Measurements from ENCODE around the gene CYP11A1.

Gene CYP11A1

DNA sequence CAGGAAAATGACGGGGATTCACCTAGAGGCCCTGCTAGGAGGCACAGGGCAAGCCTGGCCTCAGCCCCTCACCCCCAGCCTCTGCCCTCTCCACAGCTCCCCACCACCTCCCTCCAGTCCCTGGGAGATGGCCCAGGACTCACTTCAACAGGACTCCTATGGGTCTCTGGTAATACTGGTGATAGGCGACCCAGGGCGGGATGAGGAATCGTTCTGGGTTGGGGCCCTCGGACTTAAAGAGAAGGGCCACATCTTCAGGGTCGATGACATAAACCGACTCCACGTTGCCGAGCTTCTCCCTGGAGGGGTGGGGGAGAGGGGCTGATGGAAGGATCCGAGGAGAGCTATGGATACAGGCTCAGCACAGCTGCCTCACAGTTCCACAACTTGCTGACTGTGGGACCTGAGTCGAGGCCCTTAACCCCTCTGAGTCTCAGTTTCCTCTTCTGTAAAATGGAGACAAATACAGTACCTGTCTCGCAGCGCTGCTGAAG, 19.6 kb downstream of the CYP11A1 start:
- DNase-seq (ENCODE audit: low read depth) = no peak

DNA sequence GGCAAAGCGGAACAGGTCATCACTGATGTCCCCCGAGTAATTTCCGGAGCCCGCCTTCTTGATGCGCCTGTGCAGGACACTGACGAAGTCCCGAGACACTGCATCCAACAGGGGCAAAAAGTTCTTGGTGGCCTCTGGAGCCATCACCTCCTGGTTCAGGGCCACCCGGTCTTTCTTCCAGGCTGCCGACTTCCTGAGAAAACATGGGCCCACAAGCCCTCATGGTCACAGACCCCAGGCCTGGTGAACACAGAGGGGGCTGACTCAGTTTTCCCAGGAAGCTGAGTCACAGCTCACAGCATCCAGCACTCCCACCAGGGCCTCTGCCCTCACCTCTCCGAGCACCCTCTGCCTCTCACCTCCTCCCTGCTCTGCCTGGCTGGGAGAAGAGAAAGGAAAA, 22.4 kb downstream of the CYP11A1 start:
- no peak for DNase-seq (ENCODE audit: low read depth)

DNA sequence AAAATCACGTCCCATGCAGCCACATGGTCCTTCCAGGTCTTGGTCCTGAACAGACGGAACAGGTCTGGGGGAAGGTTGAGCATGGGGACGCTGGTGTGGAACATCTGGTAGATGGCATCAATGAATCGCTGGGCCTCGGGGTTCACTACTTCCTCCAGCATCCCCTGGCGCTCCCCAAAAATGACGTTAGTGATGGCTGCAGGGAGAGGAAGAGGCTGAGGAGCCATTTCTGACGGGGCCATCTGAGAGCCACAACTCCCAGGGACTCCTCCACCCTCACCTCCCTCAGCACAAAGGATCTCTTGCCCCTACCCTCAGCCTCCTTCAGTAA, 23.7 kb downstream of the CYP11A1 start:
- no peak for DNase-seq (ENCODE audit: low read depth)

DNA sequence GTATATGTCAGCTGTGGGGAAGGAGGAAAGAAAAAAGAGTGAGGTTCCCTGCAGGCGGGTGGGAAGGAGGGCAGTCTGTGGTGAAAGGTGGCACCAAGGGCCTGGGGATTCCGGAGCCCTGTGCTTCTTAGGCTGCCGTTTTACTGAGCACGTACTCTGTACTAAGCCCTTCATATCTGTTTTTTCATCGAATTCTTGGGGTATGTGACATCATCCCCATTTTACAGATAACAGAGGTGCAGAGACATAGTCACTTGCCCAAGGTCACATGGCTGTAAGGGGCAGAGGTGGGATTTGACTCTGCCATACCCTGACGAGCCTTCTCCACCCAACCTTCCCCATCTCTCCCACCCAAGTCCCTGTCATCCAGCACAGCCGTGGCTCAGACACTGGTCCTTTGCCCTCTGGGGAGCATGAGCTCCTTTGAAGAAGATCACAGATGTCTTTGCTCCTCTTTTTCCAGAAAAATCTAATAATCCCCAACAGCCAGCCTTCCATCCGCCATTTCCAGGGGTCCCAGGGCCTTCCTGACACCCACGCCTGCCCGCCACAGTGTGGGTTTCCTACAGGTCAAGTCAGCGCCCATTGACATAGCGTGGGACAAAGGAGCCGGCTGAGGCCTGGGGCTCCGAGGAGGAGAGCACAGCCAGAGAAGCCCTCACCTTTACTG, 24.2 kb downstream of the CYP11A1 start:
- DNase-seq (ENCODE audit: low read depth) = no peak

DNA sequence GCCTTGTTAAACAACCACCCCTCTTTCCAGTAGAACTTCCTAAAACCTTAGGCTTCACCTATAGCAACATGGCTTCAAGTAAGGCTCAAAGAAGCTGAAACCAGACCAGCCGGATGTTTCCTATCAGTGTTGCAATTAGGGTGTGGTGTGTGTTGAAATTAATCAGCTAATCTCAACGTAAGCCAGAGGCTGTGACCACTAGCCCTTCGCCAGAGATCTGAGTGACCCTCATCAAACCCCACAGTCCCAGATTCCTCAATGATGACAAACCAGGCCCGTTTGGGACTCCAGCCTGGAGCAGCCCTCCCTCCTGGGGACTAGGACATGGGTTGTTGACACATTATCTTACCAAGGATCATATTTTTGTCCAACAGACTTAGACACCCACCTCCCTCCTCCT, 27.3 kb downstream of the CYP11A1 start:
- DNase-seq (ENCODE audit: low read depth) = no peak

DNA sequence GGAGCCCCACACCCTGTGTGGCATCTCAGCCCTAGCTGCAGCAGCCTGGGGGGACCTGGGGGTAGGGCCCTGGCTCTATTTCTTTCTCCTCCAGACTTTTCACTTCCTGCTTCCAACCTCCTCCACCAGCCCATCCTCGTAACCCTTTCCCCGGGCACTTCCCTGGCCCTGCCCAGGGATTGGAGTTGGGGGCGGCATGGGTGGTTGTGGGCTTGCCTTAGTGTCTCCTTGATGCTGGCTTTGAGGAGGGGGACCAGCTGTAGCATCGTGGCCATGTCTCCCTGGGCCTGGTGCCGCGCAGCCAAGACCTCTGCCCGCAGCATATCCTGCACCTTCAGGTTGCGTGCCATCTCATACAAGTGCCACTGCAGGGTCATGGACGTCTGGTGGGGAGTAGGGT, 28.1 kb downstream of the CYP11A1 start:
- no peak for DNase-seq (ENCODE audit: low read depth)

DNA sequence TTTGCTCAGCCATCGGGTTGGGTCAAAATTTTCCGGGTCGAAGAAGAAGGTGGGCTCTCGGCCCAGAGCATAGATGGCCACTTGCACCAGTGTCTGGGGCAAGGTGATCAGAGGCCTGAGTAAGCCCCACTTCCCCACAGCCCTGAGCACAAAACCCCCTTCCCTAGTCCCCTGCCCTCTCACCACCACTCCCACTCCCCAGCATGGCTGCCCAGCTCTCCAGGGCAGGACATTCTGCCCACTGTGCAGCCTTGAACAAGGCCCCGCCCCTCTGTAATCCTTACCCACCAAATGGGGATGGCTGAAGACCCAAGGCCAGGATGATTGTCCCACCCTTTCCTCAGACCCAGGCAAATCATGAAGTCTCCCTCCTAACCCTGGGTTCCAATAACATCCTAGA, 28.8 kb downstream of the CYP11A1 start:
- DNase-seq (ENCODE audit: low read depth) = no peak

DNA sequence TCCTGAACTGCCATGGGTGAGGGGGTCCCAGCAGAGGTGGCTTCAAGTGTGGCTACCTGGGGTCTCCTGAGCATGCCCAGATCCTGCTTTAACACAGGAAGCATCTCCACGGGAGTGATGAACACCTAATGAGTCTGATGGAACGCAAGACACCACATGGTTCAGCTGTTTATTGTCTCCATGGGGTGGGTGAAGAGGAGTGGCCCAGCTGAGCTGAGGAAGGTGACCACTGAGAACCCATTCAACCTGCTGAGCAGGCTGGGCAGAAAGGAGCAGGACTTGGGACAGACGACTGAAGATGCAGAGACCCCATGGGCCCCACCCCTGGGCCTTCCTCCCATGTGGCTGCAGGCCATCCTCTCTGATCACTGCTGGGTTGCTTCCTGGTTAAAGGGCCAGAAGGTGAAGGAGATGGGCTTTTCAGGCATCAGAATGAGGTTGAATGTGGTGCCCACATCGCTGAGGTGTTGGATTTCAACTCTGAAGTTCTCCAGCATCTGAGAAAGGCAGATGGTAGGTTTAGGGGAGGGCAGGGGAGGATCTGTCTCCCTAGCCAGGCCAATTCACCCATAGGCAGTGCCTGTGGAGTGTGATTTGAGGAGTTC, 29.7 kb downstream of the CYP11A1 start:
- DNase-seq (ENCODE audit: low read depth) = no peak

DNA sequence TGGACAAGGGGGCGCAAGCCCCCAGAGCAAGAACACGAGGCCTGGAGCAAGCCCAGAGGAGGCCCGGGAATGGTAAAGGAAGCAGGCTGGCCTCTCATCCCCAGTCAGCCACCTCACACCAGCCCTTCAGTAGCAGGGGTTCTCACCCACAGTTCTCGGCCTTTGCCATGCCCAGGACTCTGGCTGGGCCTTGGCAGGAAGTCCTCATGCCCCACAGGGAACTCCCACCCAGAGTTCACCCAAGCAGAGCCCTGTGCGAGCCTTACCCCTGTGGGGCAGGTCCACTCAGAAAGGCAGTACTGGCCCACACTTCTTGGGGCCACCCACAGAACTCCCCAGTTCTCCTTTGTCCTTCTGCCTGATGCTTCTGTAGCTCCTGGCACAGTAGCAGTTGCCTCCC, 30.3 kb downstream of the CYP11A1 start:
- no peak for DNase-seq (ENCODE audit: low read depth)

DNA sequence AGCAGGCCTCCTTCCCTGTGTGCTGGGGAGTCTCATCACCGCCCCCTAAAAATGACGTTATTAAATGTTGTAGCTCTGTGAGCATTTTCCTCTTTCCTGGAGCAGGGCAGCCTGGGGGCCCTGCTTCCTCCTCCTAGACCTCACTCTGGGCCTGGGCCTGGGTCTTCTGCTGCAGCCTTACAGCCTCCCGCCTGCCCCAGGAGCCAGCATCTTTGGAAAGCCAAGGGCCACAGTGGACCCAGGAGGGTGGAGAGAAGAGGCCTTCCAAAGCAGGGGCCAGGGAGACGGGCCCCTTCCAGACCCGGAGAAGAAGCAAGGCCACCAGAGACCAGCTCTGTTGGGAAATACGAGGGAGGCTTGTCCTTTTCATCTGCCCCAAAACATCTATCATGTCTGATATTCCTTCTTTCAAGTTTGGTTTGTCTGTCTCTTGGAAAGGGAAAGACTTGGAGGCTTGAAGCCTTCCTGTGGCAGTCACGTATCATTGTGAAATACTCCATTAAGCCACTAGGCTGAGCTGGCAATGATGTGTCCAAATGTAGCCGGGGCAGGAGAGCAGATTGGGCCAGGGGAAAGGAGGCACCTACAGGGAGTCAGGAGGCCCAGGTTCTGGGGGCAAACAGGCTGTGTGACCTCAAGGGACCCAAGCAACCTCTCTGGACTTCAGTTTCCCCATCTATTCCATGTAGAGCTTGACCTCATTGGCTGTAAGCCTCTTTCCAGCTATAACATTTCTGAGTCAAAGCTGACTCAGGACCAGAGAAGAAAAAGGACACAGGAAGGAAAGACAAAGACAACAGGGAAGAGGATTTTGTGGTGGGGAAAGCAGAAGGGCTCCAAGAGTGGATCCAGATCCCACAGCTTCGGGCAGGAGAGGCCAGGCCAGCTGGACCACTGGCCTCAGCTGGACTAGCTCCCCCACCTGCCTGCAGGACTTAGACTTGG, 31.1 kb downstream of the CYP11A1 start:
- DNase-seq (ENCODE audit: low read depth) = no peak

DNA sequence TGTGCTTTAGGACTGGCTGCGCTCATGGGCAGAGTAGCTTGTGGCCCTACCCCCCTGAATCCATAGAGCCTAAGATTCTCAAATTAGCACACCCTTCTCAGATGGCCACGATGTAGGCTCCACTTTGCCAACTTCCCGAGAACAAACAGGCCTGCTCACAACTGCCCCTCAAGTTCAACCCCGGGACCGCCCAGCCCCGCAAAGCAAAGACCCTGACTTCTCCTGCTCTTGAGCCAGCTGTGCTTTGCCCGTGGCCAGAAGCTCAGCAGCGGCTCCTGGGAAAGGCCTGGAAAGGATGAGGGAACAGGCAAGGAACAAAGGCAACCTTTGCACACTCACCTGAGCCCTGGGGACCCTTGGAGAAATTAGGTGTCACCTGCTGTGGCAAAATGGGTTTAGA, 32.0 kb downstream of the CYP11A1 start:
- no peak for DNase-seq (ENCODE audit: low read depth)

DNA sequence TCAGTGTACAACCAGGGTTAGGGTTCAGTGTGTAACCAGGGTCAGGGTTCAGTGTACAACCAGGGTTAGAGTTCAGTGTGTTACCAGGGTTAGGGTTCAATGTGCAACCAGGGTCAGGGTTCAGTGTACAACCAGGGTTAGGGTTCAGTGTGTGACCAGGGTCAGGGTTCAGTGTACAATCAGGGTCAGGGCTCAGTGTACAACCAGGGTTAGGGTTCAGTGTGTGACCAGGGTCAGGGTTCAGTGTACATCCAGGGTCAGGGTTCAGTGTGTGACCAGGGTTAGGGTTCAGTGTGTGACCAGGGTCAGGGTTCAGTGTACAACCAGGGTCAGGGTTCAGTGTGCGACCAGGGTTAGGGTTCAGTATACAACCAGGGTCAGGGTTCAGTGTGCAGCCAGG, 33.3 kb downstream of the CYP11A1 start:
- no peak for DNase-seq (ENCODE audit: low read depth)

DNA sequence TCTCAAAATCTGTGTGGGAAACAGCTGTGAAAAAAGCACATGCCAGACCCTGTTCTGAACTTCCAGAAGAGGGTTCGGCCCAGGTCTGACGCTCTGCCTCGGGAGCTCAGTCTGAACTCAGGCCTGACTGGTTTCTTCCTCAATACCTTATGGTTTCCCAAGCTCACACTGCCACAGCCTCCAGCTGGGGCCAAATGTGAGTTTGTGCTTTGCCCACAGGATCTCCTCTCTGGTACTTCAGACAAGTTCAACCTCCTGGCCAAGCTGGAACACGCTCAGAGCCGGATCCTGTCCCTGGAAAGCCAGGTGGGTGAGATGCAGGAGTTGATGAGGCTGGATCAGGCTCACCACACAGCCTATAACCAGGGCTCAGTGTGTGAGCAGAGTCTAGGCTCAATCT, 33.8 kb downstream of the CYP11A1 start:
- DNase-seq (ENCODE audit: low read depth) = no peak

DNA sequence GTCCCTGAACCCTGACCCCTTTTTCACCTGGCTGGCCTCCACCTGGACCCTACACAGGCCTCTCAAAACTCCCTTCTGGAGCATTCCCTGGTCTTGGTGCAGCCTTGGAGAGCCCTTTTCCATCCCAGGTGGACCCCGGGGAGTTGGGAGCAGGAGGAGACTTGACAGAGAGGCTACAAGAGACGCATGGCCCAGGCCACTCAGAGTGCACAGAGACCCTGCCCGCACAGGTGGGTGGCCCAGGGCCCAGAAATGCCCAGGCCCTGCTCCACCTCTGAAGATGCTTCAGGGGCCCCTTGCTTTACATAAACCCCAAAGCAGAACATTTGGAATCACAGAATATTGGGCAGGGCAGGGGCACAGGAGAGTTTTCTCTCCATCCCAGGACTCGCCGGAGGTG, 34.4 kb downstream of the CYP11A1 start:
- DNase-seq (ENCODE audit: low read depth) = no peak

DNA sequence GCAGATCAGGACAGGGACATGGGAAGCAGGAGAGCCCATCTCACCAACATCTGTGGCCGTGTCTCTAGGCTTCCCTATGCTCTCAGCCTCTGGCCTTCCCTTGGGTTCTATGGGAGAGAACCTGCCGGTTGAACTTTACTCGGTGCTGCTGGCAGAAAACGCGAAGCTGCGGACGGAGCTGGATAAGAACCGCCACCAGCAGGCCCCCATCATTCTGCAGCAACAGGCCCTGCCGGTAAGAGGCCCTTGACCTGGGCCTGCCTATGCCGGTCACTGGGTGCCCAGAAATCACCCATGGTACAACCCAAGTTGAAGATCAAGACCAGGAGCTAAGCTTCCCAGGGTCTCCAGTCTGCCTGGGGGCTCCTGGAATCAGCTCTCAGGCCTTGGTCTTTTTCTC, 34.8 kb downstream of the CYP11A1 start:
- no peak for DNase-seq (ENCODE audit: low read depth)

DNA sequence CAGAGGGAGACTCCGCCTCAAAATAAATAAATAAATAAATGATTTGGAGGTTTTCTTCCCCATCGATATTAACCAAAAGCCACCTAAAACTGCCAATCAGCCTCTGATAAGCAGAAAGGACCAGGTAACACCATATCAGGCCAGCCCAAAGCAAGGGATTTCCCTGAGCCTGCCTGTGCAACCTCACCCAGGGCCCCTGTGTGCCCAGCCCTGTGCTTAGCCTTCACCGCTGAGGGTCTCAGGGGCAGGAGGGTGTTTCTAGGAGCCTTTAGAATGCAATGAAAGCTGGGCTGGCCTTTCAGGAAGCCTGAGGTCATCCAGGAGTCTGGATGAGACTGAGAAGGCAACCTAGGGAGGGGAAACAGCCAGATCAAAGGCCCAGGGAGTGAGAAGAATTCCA, 35.4 kb downstream of the CYP11A1 start:
- no peak for DNase-seq (ENCODE audit: low read depth)

DNA sequence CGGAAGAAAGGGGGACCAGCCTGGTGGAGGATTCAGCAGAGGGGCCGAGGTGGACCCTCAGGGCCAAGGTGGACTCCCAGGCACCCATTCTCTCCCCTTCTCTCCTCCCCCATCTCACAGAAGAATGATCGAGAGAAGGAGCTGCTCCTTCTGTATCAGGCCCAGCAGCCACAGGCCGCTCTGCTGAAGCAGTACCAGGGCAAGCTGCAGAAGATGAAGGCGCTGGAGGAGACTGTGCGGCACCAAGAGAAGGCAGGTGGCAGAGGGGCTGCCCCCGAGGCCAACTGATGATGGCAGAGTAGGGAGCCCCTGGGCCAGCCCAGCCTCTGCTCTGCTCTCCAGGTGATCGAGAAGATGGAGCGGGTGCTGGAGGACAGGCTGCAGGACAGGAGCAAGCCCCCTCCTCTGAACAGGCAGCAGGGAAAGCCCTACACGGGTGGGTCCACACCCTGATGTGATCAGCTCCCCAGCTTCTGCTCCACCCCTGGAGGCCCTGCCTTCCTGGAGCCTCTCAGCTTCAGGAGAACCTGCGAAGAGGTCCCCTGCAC, 36.5 kb downstream of the CYP11A1 start:
- no peak for DNase-seq (ENCODE audit: low read depth)

DNA sequence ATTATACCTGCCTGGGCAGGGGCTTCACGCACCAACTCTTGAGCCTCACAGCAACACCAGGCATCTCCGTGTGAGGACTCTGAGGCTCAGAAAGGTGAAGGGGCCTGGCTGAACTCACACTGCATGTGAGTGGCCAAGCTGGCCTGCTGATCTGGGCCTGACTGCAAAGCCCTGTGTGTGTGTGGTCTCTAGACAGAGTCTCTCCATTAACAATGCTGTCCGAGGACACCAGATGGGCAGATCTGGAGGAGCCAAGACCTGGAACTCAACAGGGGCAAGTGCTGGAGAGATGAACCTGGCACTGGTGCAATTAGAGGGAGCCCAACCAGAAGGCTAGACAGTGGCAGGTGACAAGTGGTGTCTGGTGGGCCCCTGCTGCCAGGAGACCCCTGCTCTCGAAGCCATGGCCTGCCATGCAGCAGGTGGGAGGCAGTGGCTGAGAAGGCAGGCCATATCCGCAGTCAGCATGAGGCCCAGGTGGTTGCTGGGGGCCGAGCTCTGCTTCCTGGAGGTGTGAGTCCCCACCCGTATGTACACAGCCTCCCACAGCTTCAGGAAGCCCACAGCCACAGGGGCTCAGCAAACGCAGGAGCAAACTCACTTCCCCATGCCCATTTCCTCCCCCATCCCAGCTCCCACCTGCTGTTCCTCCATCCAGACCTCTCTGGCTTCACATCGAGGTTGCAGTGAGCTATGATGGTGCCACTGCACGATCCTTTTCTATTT, 39.0 kb downstream of the CYP11A1 start:
- no peak for DNase-seq (ENCODE audit: low read depth)

DNA sequence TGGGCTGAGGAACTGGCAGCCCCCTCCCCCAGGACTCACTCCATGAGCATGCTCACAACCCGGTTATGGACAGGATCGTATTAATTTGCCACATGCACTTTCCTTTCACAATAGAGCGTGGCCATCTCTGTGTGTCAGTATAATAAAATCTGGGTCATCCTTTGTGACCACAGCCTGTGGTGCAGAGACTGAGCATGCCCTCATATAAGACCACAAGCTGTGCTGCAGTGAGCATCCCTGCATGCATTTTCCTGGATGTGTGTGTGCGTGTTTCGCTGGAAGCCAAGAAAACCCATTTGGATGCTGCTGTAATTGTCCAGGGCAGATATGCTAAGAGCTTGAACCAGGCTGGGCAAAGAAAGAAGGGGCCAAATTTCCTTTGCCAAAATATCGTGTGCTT, 39.7 kb downstream of the CYP11A1 start:
- no peak for DNase-seq (ENCODE audit: low read depth)

DNA sequence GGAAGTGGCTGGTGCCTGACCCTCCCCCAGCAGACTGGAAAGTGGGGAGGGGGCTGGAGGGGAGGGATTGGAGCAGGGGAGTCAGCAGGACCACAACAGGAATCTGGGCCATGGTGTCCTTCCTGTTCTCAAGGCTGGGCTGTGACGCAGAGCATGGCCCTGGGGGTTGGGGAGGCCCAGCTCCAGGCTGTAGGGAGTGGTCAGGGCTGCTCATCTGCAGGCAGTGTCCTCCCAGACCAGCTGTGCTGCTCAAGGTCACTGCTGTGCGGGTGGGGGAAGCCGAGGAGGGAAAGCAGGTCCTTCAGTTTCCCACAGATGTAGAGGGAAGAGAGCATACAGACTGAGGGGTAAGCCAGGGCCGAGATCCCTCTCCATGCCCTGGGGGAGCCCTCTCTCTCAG, 40.7 kb downstream of the CYP11A1 start:
- DNase-seq (ENCODE audit: low read depth) = no peak

DNA sequence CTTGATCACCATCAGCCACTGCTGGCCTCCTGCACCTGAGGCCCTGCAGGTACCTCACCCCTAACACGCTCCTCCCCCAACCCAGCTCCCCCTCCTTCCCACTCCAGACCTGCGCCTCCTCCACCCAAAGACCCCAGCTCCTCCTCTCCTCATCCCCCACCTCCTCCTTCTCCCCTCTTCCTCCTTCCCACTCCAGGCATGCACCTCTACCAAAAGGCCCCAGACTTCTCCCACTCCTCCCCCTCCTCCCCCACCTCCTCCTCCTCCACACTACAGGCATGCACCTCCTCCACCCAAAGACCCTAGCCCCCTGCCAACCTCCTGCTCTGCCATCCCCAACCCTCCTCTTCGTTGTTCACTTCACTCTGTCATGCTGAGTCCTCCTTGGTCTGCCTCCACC, 42.7 kb downstream of the CYP11A1 start:
- DNase-seq (ENCODE audit: low read depth) = no peak

DNA sequence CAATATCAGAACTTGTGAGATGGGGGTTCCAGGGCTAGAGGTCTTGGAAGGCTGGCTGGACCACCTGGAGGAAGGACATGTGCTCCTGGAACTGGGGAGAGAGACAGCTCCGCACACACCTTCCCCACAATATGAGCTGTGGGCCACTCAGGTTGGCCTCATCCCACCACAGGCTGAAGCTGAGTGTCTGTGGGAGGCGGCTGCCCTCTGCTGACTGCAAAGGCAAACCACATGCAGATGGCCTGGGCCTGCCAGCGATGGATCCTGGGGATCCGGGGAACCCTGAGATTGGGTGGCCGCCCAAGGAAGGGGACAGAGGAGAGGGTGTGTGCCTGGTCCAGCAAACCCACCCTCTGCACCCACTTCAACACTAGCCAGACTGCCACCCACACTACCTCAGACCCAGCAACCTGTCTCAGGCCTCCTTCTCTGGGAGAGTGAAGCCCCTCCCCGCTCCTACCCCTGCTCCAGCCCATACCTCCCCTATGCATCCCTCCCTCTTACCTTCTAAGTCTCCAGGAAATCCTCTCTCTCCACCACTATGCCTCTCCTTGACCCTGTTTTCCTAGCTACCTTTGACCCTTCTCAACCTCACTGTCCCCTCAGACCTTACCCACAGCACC, 44.8 kb downstream of the CYP11A1 start:
- no peak for DNase-seq (ENCODE audit: low read depth)

Measured in CMK (cell line).